Bronchial epithelial cell (primary cell): ENCODE measurements around the gene SETD3. TPM values are rescaled to one million over a fixed set of nuclear protein-coding genes. Genes with fewer than 3 reads are reported as not detected.

Experiments
- DNase-seq: peaks from one replicate; pipeline ENCODE4 v3.0.0-alpha.2; 2010; ENCODE audit warnings: low read depth
- FAIRE-seq: peaks from 2 replicates; lab custom pipeline; 2011; peaks lifted over from hg19 to GRCh38; lab: Jason Lieb, UNC
- H3K27me3 ChIP-seq: 2 replicates; pipeline ENCODE4 v1.5.1; 2011; ENCODE audit warnings: low read length; ENCODE audit not compliant: control insufficient read depth, insufficient read depth
- H3K36me3 ChIP-seq: 2 replicates; pipeline ENCODE4 v1.5.1; 2011; ENCODE audit warnings: low read length; ENCODE audit not compliant: control insufficient read depth, insufficient read depth
- H3K4me3 ChIP-seq: 2 replicates; pipeline ENCODE4 v1.5.1; 2011; ENCODE audit warnings: mild to moderate bottlenecking, low read depth, low read length, control low read depth
- total RNA-seq: library from RNA; depleted of rRNA; stranded (reverse); fragments of >200 nt; gene quantifications from 2 replicates; pipeline ENCODE4 v1.2.1, GENCODE V29; 2014
- TF ChIP-seq, protein P1 (sequence below): IDR thresholded peaks from 2 replicates; pipeline ENCODE4 v1.5.1; 2011; ENCODE audit warnings: mild to moderate bottlenecking, moderate library complexity, low read length, control low read depth, inconsistent platforms; ENCODE audit not compliant: insufficient read depth, severe bottlenecking

The SETD3 gene
- total RNA-seq, 1 donor from 2014 or later = 66.6 TPM

DNA sequence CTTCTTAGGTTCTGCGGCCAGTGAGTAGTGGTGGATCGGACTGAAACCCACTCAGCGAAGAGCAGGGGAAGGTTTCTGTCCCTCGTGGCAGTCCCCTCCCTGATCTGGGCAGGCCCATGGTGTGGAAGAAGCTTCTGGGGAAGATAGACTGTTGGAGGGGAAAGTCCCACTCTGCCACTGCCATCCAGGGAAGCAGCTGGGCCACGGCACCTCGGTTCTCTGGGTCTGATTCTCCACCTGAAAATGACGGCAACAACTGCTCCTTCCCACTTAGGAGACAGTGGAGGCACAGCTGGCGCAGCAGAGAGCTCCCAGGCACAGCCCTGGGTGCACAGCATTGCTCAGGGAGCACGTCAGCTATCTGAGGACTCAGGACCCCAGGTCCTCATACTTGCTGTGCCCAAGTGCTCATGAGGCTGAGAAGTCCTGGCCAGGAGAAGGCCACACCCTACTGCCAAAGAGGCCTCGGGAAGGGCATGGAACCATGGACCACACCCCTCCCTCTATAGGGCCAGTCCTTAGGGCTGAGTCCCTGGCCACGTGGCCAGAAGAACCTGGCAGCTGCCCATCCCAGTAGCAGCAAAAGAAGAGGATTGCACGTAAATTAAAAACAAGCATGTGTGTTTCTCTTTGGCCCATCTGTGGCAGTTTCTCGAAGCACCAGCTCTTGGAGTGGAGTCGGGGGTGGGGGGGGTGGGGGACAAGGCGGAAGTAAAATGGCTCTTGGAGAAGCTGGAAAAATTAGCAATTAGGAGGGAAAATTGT, 123.3 kb downstream of the SETD3 start:
- H3K36me3 ChIP-seq = no peaks in the 10 kb centered on the region
- no peak for DNase-seq
- TF ChIP-seq, protein P1, sequence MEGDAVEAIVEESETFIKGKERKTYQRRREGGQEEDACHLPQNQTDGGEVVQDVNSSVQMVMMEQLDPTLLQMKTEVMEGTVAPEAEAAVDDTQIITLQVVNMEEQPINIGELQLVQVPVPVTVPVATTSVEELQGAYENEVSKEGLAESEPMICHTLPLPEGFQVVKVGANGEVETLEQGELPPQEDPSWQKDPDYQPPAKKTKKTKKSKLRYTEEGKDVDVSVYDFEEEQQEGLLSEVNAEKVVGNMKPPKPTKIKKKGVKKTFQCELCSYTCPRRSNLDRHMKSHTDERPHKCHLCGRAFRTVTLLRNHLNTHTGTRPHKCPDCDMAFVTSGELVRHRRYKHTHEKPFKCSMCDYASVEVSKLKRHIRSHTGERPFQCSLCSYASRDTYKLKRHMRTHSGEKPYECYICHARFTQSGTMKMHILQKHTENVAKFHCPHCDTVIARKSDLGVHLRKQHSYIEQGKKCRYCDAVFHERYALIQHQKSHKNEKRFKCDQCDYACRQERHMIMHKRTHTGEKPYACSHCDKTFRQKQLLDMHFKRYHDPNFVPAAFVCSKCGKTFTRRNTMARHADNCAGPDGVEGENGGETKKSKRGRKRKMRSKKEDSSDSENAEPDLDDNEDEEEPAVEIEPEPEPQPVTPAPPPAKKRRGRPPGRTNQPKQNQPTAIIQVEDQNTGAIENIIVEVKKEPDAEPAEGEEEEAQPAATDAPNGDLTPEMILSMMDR = no peak
- H3K4me3 ChIP-seq = no peak overlapping the region
- no peak for FAIRE-seq
- no peaks in the 10 kb centered on the region for H3K27me3 ChIP-seq

DNA sequence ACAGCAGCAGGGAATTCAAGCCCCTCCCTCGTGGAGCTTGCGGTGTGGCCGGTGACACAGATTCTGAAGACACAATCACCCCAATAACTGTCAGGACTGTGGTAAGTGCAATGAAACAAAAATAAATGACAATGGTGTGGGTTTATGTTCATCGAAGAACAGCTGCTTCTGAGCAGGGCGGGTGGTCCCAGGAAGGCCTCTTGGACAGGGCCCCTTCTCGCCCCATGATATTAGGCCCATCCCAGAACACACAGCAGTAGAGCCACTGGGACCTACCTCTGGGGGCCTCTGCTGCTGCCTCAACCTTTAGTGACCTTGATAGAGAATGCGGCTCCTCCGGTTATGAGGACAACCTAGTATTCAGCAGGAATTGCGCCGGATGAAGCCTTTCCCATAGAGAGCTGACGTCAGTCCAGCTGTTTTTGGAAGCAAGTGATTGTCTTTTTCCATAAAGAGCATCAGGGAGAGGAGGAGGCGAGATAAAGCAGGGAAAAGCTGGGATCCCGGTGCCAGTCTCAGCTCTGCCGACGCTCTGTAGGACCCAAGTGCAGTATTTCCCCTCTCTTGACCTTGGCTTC, 124.5 kb downstream of the SETD3 start:
- Histone ChIP-seq H3K27me3 (no peaks in the 10 kb centered on the region), H3K4me3 (no peak overlapping the region), H3K36me3 (no peaks in the 10 kb centered on the region)
- no peak for DNase-seq
- FAIRE-seq = no peak
- TF ChIP-seq, protein P1 = no peak

DNA sequence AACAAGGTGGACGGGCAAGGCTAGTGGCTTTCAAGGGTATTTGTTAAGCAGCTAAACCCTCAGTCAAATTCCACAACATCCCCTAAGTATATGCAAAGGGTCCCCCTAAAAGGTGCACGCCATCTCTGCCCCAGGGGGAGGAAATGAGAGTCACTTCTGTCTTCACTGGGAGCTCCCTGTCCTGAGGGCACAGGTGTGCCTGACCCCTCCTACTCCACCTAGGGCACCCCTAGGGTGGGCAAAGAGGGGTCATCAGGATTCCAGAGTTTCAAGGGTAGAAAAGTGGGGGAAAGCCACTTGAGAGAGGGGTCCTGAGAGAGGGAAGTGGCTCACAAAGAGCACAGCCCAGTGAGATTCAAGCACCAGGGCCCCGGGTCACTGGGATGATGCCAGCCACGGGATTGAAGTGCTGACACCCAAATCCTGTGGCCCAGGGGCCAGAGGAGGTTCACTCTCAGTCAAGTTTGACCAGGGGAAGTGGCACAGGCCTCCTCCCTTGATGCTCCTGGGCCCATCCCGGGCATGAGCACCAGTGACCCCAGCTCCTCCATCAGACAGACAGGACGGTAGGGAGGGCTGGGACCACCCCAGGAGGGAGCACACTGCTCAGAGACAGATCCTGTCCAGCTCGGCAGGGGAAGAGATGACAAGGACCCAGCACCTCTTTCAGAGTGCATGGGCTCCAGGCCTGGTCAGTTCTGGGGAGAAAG, 126.3 kb downstream of the SETD3 start:
- DNase-seq = no peak
- no peak for FAIRE-seq
- H3K4me3 ChIP-seq = no peak overlapping the region

DNA sequence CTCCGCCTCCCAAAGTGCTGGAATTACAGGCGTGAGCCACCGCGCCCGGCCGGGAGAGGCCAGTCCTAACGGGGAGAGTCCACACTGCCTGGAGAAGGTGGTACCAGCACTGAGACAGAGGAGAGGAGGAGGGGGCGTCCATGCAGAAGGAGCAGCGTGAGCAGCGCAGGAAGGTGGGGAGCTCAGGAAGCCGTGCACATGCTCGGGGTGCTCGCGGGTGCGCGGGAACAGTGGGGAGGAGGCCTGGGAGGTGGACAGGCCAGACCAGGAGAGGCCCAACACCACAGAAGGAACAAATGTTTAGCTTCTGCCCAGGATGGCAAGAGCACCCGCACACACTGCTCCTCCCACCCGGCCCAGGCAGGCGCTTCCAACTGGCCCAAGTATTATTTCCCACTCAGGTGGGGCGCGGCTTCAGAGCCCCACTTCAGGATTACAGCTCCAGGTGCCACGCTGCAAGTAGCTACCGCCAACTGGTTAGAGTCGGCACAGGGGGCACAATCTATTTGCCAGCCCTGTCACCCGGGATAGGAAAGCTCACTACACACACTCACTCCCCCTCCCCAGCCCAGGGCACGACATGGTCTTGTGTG, 127.9 kb downstream of the SETD3 start:
- TF ChIP-seq, protein P1 = no peak
- Histone ChIP-seq H3K36me3 (no peaks in the 10 kb centered on the region), H3K27me3 (no peaks in the 10 kb centered on the region), H3K4me3 (no peak overlapping the region)
- no peak for FAIRE-seq
- no peak for DNase-seq

More for the DNA sequence above, 126.3 kb downstream of the SETD3 start:
- no peaks in the 10 kb centered on the region for H3K36me3 ChIP-seq
- no peaks in the 10 kb centered on the region for H3K27me3 ChIP-seq
- TF ChIP-seq, protein P1 = no peak

DNA sequence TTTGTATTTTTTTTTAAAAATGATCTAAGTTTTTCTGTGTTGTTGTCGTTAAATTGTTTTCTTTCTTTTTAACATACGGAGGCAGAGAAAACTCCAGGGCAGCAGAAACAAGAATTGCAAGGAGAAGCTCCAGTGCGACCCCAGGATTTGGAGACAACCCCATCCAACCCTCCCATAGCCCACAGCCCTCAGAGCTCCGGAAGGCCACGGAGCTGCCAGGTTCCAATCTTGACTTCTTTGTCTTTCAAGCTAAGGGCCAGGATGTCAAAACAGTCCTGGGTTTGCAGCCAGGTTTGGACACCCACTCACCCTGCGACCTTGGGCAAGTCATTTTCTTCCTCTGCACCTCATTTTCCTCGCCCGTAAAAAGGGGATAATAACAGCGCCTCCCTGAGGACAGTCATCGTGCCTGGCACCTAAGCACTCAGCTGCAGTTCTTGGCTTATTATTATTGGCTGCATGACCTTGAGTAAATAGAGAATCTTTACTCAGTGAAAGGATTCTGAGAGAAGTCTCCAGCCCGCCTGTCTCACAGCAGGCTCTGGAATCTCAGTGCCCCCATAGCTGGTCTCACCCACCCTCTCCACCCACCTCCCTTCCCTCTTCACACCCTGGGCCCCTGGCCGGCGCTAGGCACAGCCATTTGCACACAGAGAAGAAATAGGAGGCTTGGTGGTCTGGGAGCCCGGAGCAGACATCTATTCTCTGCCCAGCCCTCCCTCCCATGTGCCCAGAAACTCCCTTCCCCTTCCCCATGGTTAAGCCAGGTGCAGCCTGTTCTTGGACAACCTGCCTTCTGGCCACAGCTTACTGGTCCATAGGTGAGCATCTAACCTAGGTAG, 129.3 kb downstream of the SETD3 start:
- FAIRE-seq (no peak), DNase-seq (no peak)
- Histone ChIP-seq H3K36me3 (no peaks in the 10 kb centered on the region), H3K27me3 (no peaks in the 10 kb centered on the region), H3K4me3 (no peak overlapping the region)
- TF ChIP-seq, protein P1 = no peak
